ENCODE measurements around the gene FUT8.

DNA sequence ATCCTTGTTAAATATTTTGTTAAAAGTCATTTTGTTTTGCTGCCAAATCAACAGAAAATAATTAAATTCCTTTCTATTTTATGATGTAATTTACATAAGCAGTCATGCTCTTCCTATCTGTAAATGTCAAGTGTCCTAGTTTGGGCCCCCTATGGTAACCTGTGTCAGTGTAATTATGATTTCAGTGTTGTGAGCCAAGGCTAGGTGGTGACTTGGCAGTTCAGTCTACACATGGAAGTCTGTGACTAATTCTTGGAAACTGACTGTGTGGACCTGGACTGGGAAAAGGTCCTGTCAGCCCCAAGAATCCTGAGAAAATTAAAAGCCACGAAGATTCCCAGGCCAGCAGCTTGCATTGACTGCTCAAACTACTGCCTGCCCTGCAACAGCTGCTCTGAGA, 371.0 kb downstream of the FUT8 start:
- TF ChIP-seq, protein P1, sequence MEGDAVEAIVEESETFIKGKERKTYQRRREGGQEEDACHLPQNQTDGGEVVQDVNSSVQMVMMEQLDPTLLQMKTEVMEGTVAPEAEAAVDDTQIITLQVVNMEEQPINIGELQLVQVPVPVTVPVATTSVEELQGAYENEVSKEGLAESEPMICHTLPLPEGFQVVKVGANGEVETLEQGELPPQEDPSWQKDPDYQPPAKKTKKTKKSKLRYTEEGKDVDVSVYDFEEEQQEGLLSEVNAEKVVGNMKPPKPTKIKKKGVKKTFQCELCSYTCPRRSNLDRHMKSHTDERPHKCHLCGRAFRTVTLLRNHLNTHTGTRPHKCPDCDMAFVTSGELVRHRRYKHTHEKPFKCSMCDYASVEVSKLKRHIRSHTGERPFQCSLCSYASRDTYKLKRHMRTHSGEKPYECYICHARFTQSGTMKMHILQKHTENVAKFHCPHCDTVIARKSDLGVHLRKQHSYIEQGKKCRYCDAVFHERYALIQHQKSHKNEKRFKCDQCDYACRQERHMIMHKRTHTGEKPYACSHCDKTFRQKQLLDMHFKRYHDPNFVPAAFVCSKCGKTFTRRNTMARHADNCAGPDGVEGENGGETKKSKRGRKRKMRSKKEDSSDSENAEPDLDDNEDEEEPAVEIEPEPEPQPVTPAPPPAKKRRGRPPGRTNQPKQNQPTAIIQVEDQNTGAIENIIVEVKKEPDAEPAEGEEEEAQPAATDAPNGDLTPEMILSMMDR (IDR thresholded peaks at IDR 0.05), result no peak
- no peak for TF ChIP-seq EZH2 (IDR thresholded peaks at IDR 0.05; ENCODE audit: borderline replicate concordance, insufficient read depth, low read depth, low read length, poor library complexity, severe bottlenecking)
